PC-9 (cell line): ENCODE data around the gene TCAF1.

Source experiments
- CTCF ChIP-seq: fragments of 200-600 bp; sonication (generic); conservative IDR thresholded peaks from 2 replicates; pipeline ENCODE4 v1.6.1; 2017; ENCODE audit warnings: mixed run types, antibody characterized with exemption, mild to moderate bottlenecking, moderate library complexity
- EZH2 ChIP-seq: fragments of 200-600 bp; sonication (generic); IDR thresholded peaks from 2 replicates; pipeline ENCODE4 v1.8.0; 2017; ENCODE audit warnings: antibody characterized with exemption, low read depth

GRCh38 chr7:143877098-143877497 lies 24.9 kb downstream of the TCAF1 start:
- TF ChIP-seq EZH2 (no peak), CTCF (no peak)
